ENCODE data around the gene LHX2. TPM values are rescaled to one million over a fixed set of nuclear protein-coding genes. Genes with fewer than 3 reads are reported as not detected.
A peak's percentile ranks its signal among the peaks of the same experiment; 100 is the strongest.

Gene LHX2
- total RNA-seq, 2 donors from 2014 or later = not detected

GRCh38 chr9:124074746-124075145 is 63.2 kb downstream of the LHX2 start:
- Histone ChIP-seq H3K36me3 (replicated peaks in 1 of 2; ENCODE audit: insufficient read depth in 1 of 2, low read depth in 2 of 2) (no peaks in the 10 kb centered on the region), H3K4me3 (no peak overlapping the region), H3K27ac (no peak overlapping the region), H3K27me3 (no peaks in the 10 kb centered on the region), H3K9me3 (no peaks in the 10 kb centered on the region), H3K4me1 (no peaks in the 10 kb centered on the region)
- ATAC-seq = no peak
- DNase-seq = no peak
- intact Hi-C loops (cut with DNase I) = no loop called here
- TF ChIP-seq CTCF (IDR thresholded peaks at IDR 0.05) (no peak), POLR2A (IDR thresholded peaks at IDR 0.05) (no peak)
- 43 to 44% methylated on average over 1 of the region's 1 CpG for WGBS, 2 donors

- 64 to 66% methylated on average over 3 of the region's 3 CpGs for WGBS, 2 donors
- DNase-seq = no peak
- TF ChIP-seq POLR2A (IDR thresholded peaks at IDR 0.05) = no peak
- TF ChIP-seq CTCF (IDR thresholded peaks at IDR 0.05) = no peak
- H3K4me1 ChIP-seq = no peaks in the 10 kb centered on the region
- H3K27me3 ChIP-seq = no peaks in the 10 kb centered on the region
- no peaks in the 10 kb centered on the region for H3K36me3 ChIP-seq (replicated peaks in 1 of 2; ENCODE audit: insufficient read depth in 1 of 2, low read depth in 2 of 2)
- no peak overlapping the region for H3K27ac ChIP-seq
- H3K9me3 ChIP-seq = no peaks in the 10 kb centered on the region
- intact Hi-C loops (cut with DNase I) = no loop called here
- ATAC-seq = no peak
- H3K4me3 ChIP-seq = no peak overlapping the region
Measured at GRCh38 chr9:124075761-124076160, 64.2 kb downstream of the LHX2 start.

- intact Hi-C loops (cut with DNase I) = no loop called here
- TF ChIP-seq POLR2A (IDR thresholded peaks at IDR 0.05) (no peak), CTCF (IDR thresholded peaks at IDR 0.05) (no peak)
- ATAC-seq = no peak
Measured at GRCh38 chr9:124077915-124078572, 66.5 kb downstream of the LHX2 start.

GRCh38 chr9:124078641-124079040 is 67.1 kb downstream of the LHX2 start:
- TF ChIP-seq POLR2A (IDR thresholded peaks at IDR 0.05) = no peak
- TF ChIP-seq CTCF (IDR thresholded peaks at IDR 0.05) = no peak
- H3K36me3 ChIP-seq (replicated peaks in 1 of 2; ENCODE audit: insufficient read depth in 1 of 2, low read depth in 2 of 2) = no peaks in the 10 kb centered on the region
- no peak overlapping the region for H3K4me3 ChIP-seq
- intact Hi-C loops (cut with DNase I) = no loop called here
- no peaks in the 10 kb centered on the region for H3K27me3 ChIP-seq
- H3K27ac ChIP-seq = peak overlapping the region in 1 of 4 donors; percentile 56
- H3K9me3 ChIP-seq = no peaks in the 10 kb centered on the region
- ATAC-seq = no peak
- DNase-seq = no peak
- H3K4me1 ChIP-seq = no peaks in the 10 kb centered on the region
- WGBS, 2 donors = 60 to 80% methylated on average over 4 of the region's 4 CpGs

More at GRCh38 chr9:124077915-124078572, 66.5 kb downstream of the LHX2 start:
- Histone ChIP-seq H3K4me3 (no peak overlapping the region), H3K4me1 (no peaks in the 10 kb centered on the region), H3K27me3 (no peaks in the 10 kb centered on the region), H3K27ac (peak overlapping the region in 1 of 4 donors; percentile 56), H3K36me3 (replicated peaks in 1 of 2; ENCODE audit: insufficient read depth in 1 of 2, low read depth in 2 of 2) (no peaks in the 10 kb centered on the region), H3K9me3 (no peaks in the 10 kb centered on the region)
- WGBS, 2 donors = 63 to 74% methylated on average over 3 of the region's 3 CpGs
- DNase-seq = peak in 3 of 4 donors; percentile 13 to 27 (median 19)
